GM23338 (cell line): ENCODE data around the gene GLI3. TPM values are rescaled to one million over a fixed set of nuclear protein-coding genes. Genes with fewer than 3 reads are reported as not detected.

Experiments
- EZH2phosphoT487 ChIP-seq: fragments of 200-600 bp; sonication (generic); IDR thresholded peaks from one replicate; pipeline ENCODE4 v1.8.1; 2018; ENCODE audit warnings: antibody characterized with exemption; ENCODE audit not compliant: unreplicated experiment
- NANOG ChIP-seq: IDR thresholded peaks from 2 replicates; pipeline ENCODE4 v1.6.1; 2016; ENCODE audit warnings: antibody characterized with exemption, borderline replicate concordance
- polyA plus RNA-seq: library from polyadenylated mRNA; unstranded; fragments of >200 nt; fragmentation: Nextera tagmentation; extraction: Ambion mirVana; gene quantifications from 2 replicates; pipeline ENCODE4 v1.2.1, GENCODE V29; 2016
- small RNA-seq: library from RNA; depleted of rRNA; stranded (forward); fragments of <200 nt; gene quantifications from one replicate; pipeline ENCODE3, GENCODE V24; 2014; ENCODE audit warnings: low replicate concordance
- total RNA-seq: library from RNA; depleted of rRNA; stranded (reverse); fragments of >200 nt; shearing (Covaris generic); gene quantifications from 2 replicates; pipeline ENCODE4 v1.2.3, GENCODE V29; 2014

The GLI3 gene
- total and polyA plus RNA-seq, 2 experiments from 2014 or later: 16.1 to 17.9 TPM

DNA sequence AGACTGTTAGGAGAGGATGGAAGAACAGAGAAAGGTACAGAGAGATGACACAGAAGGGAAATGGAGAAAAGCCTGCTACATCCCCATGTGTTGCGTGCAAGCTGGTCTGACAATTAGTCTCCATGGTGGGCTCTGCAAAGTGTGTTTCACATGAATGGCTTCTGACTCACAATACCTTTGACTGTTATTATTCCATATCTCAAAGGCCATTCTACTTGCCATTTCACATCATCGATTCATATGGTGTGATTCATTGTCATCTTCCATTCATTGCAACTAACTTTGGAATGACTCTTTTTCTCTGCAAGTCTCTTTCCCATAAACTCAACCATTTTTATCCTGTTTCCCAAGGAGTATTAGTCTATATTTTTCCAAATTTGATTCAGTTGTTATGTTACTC, 325.2 kb downstream of the GLI3 start (continued):
- no peak for TF ChIP-seq NANOG
- no peak for TF ChIP-seq EZH2phosphoT487

Small RNA genes within 50 kb of the gene (small RNA-seq; reads per million reads assigned to genes)
- not detected for gene HMGN2P30
